Spleen (tissue), 7 donors: ENCODE data around the gene GSTP1.
"Not testable (repeated sequence)": the region's sequence is repeated elsewhere in the genome, so short reads cannot be mapped to it uniquely, and the experiment has no call there.

Experiments
- POLR2A ChIP-seq, 3 donors: fragments of 450-650 bp; IDR thresholded peaks; one replicate each; pipeline ENCODE4 v1.5.1; 2017; ENCODE audit warnings: antibody characterized with exemption in 3 of 3, mild to moderate bottlenecking in 1 of 3
- TF ChIP-seq, protein P1 (sequence below), 11 experiments: fragments of 200-600 bp in 7 of 11; fragments of 450-650 bp in 4 of 11; sonication (generic) in 4 of 11; IDR thresholded peaks in 8 of 11; conservative IDR thresholded peaks in 3 of 11; 1 replicate in 7 of 11; 2 replicates in 4 of 11; pipeline versions ENCODE4 v1.4.0 to v1.8.0; 2016 to 2021; ENCODE audit warnings: antibody characterized with exemption in 11 of 11, inconsistent platforms in 4 of 11, mild to moderate bottlenecking in 1 of 11
- donor health status: DM: no; HTN: no; CAD: no; lungs with moderate emphysema.
- donor health status: DM: no; HTN: no; CAD: no.
- donor health status: DM: no; HTN: no; CAD: no.

DNA sequence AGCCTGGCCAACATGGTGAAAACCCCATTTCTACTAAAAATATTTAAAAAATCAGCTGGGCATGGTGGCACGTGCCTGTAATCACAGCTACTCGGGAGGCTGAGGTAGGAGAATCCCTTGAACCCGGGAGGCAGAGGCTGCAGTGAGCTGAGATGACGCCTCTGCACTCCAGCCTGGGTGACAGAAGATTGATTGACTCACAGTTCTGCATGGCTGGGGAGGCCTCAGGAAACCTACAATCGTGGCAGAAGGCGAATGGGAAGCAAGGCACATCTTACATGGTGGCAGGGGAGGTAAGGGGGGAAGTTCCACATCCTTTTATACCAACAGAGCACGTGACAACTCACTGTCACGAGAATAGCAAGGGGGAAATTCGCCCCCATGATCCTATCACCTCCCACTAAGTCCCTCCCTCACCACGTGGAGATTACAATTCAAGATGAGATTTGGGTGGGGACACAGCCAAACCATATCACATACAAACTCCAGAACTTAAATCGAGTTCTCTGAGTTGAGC, 5.3 kb downstream of the GSTP1 start:
- TF ChIP-seq POLR2A (IDR thresholded peaks at IDR 0.05), result not testable (repeated sequence)
- TF ChIP-seq, protein P1, sequence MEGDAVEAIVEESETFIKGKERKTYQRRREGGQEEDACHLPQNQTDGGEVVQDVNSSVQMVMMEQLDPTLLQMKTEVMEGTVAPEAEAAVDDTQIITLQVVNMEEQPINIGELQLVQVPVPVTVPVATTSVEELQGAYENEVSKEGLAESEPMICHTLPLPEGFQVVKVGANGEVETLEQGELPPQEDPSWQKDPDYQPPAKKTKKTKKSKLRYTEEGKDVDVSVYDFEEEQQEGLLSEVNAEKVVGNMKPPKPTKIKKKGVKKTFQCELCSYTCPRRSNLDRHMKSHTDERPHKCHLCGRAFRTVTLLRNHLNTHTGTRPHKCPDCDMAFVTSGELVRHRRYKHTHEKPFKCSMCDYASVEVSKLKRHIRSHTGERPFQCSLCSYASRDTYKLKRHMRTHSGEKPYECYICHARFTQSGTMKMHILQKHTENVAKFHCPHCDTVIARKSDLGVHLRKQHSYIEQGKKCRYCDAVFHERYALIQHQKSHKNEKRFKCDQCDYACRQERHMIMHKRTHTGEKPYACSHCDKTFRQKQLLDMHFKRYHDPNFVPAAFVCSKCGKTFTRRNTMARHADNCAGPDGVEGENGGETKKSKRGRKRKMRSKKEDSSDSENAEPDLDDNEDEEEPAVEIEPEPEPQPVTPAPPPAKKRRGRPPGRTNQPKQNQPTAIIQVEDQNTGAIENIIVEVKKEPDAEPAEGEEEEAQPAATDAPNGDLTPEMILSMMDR (IDR thresholded peaks at IDR 0.05 in 8 of 11, conservative IDR thresholded peaks at IDR 0.05 in 3 of 11), result not testable (repeated sequence)
